Neuronal stem cell (in vitro differentiated cells): ENCODE results near the gene ASIC1.

ENCODE experiments used
- DNase-seq: peaks from one replicate; pipeline ENCODE4 v3.0.0-alpha.2; 2013; ENCODE audit warnings: low spot score
- H2AFZ ChIP-seq: one replicate; pipeline ENCODE4 v1.6.1; 2013; ENCODE audit warnings: mild to moderate bottlenecking, low read length, inconsistent platforms
- H2AK5ac ChIP-seq: 2 replicates; pipeline ENCODE4 v1.6.1; 2013; ENCODE audit warnings: low read depth, mild to moderate bottlenecking, inconsistent platforms, low read length, moderate library complexity, mixed read lengths
- H2BK120ac ChIP-seq: 2 replicates; pipeline ENCODE4 v1.6.1; 2013; ENCODE audit warnings: low read depth, mild to moderate bottlenecking, inconsistent platforms, low read length, moderate library complexity, mixed read lengths
- H2BK12ac ChIP-seq: one replicate; pipeline ENCODE4 v1.6.1; 2013; ENCODE audit warnings: low read length, inconsistent platforms
- H2BK15ac ChIP-seq: 2 replicates; pipeline ENCODE4 v1.6.1; 2013; ENCODE audit warnings: mild to moderate bottlenecking, low read length, inconsistent platforms, mixed read lengths
- H2BK5ac ChIP-seq: one replicate; pipeline ENCODE4 v1.6.1; 2013; ENCODE audit warnings: inconsistent platforms, mild to moderate bottlenecking, low read length, moderate library complexity
- H3K14ac ChIP-seq: one replicate; pipeline ENCODE4 v1.6.1; 2013; ENCODE audit warnings: low read length, inconsistent platforms
- H3K18ac ChIP-seq: 2 replicates; pipeline ENCODE4 v1.6.1; 2013; ENCODE audit warnings: low read length, inconsistent platforms
- H3K23ac ChIP-seq: 2 replicates; pipeline ENCODE4 v1.6.1; 2013; ENCODE audit warnings: low read depth, mild to moderate bottlenecking, mixed read lengths, low read length, inconsistent platforms; ENCODE audit not compliant: poor library complexity
- H3K27ac ChIP-seq: replicated peaks from 3 replicates; pipeline ENCODE4 v1.5.1; 2013; ENCODE audit warnings: low read length, inconsistent platforms
- H3K27me3 ChIP-seq, 3 experiments: 2 replicates each; pipeline ENCODE4 v1.6.1; 2013; ENCODE audit warnings: low read length in 3 of 3, mild to moderate bottlenecking in 2 of 3, inconsistent platforms in 1 of 3, low read depth in 1 of 3, mixed read lengths in 1 of 3, moderate library complexity in 1 of 3; ENCODE audit not compliant: control insufficient read depth in 3 of 3, insufficient read depth in 3 of 3
- H3K36me3 ChIP-seq, 2 donors: replicated peaks in 1 of 2; 2 replicates each; pipeline ENCODE4 v1.6.1; 2013; ENCODE audit warnings: low read length in 2 of 2; ENCODE audit not compliant: control insufficient read depth in 2 of 2, insufficient read depth in 2 of 2
- H3K4ac ChIP-seq: 2 replicates; pipeline ENCODE4 v1.6.1; 2013; ENCODE audit warnings: inconsistent platforms, mild to moderate bottlenecking, low read length, moderate library complexity
- H3K4me1 ChIP-seq, 2 donors: 1 replicate in 1 of 2; 2 replicates in 1 of 2; pipeline ENCODE4 v1.6.1; 2013; ENCODE audit warnings: low read length in 2 of 2, low read depth in 1 of 2; ENCODE audit not compliant: control insufficient read depth in 2 of 2, insufficient read depth in 1 of 2
- H3K4me2 ChIP-seq: one replicate; pipeline ENCODE4 v1.6.1; 2013; ENCODE audit warnings: mild to moderate bottlenecking, low read length, inconsistent platforms; ENCODE audit not compliant: insufficient read depth, poor library complexity, severe bottlenecking
- H3K4me3 ChIP-seq, 2 donors: 2 replicates each; pipeline ENCODE4 v1.5.1; 2013; ENCODE audit warnings: low read length in 2 of 2, mild to moderate bottlenecking in 2 of 2, inconsistent platforms in 1 of 2, moderate library complexity in 1 of 2
- H3K79me1 ChIP-seq: one replicate; pipeline ENCODE4 v1.6.1; 2013; ENCODE audit warnings: low read depth, mild to moderate bottlenecking, inconsistent platforms, low read length, moderate library complexity
- H3K9ac ChIP-seq: one replicate; pipeline ENCODE4 v1.6.1; 2013; ENCODE audit warnings: mild to moderate bottlenecking, low read depth, low read length, inconsistent platforms; ENCODE audit not compliant: poor library complexity
- H3K9me3 ChIP-seq, 2 donors: replicated peaks in 1 of 2; 2 replicates each; pipeline versions ENCODE3 to v1.6.1; 2013; ENCODE audit warnings: low read length in 2 of 2, mild to moderate bottlenecking in 2 of 2, inconsistent platforms in 1 of 2, low read depth in 1 of 2, mixed read lengths in 1 of 2, moderate library complexity in 1 of 2; ENCODE audit not compliant: control insufficient read depth in 2 of 2, insufficient read depth in 1 of 2
- H4K8ac ChIP-seq: one replicate; pipeline ENCODE4 v1.6.1; 2013; ENCODE audit warnings: low read depth, mild to moderate bottlenecking, inconsistent platforms, low read length, moderate library complexity
- H4K91ac ChIP-seq: one replicate; pipeline ENCODE4 v1.6.1; 2013; ENCODE audit warnings: low read length, low read depth, mild to moderate bottlenecking, inconsistent platforms; ENCODE audit not compliant: poor library complexity
- WGBS, 2 donors: extraction: QIAGEN DNeasy Blood & Tissue Kit; methylation state at CpG; one replicate each; pipeline ENCODE4 v1.1.7; 2013; ENCODE audit warnings: missing lambda C conversion rate in 2 of 2, mixed read lengths in 1 of 2; ENCODE audit not compliant: insufficient read length in 2 of 2, insufficient replicate concordance in 1 of 2; ENCODE audit errors: extremely low coverage in 2 of 2; 5-methylcytosine and 5-hydroxymethylcytosine counted together

The ASIC1 gene

DNA sequence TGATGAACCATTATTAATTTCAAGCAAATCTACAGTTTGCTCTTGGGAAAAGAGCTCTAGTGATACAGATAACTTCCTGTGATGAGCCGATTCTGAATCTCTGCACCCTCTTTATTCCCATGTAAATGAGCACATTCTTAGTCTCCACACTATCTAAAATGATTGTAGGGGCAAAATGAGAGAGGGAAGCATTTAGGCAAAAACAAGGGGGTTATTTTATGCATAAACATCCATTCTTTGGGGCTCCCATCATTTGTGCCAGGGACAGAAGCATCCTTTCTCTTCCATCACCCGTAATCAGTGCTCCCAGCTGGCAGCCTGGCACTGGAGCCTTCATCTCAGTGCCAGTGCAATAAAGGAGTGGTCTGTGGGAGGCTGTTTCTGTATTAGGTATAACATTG is 44.7 kb downstream of the ASIC1 start:
- WGBS, 2 donors = no CpG with 5 or more reads among the region's 2 CpGs
- H3K4me2 ChIP-seq = no peak overlapping the region
- H2BK120ac ChIP-seq = no peak overlapping the region
- H3K18ac ChIP-seq = no peak overlapping the region
- no peak overlapping the region for H3K4ac ChIP-seq
- no peak overlapping the region for H2BK12ac ChIP-seq
- no peak overlapping the region for H4K8ac ChIP-seq
- H3K9me3 ChIP-seq = peaks cover 0 to 1% of the 10 kb centered on the region in 2 donors
- DNase-seq = no peak
- no peak overlapping the region for H2BK15ac ChIP-seq
- H3K36me3 ChIP-seq = peaks cover 24 to 55% of the 10 kb centered on the region in 2 donors
- no peaks in the 10 kb centered on the region for H3K27me3 ChIP-seq
- H3K79me1 ChIP-seq = no peaks in the 10 kb centered on the region
- H3K23ac ChIP-seq = no peak overlapping the region
- no peak overlapping the region for H2BK5ac ChIP-seq
- H3K4me3 ChIP-seq = no peak overlapping the region
- H3K4me1 ChIP-seq = peaks cover 2 to 9% of the 10 kb centered on the region in 2 donors
- H4K91ac ChIP-seq = no peak overlapping the region
- H3K14ac ChIP-seq = no peak overlapping the region
- H2AFZ ChIP-seq = no peak overlapping the region
- H3K27ac ChIP-seq = no peak overlapping the region
- H2AK5ac ChIP-seq = no peak overlapping the region
- H3K9ac ChIP-seq = no peak overlapping the region

DNA sequence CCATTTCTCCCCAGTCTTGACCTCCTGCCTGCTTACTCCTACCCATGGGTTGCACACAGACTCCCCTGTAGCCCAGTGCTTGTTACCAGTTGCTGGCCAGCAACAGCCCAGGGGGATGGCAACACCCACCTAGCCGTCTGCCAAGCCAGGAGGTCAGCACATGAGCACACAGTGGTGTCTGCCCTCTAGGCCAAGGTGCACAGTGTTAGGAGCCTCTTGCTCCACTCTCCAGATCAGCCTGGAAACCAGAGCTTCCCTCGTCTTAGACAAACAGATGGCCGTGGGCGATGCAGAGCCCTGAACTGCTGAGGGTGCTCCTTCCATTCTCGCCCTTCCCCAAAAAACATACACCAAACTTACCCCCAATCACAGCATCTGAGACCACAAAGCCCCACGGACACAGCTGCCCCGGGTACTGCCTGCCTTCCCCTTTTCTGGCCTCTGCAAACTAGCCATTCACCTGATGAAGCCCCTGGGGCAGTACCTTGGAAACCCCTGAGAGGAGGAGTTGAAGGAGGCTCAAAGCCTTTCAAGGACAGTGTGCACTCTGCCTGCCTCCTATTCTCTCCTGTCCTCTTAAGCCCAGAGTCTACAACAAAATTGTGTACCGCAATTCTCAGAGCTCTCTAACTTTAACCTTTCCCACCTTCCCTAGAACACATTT is 45.4 kb downstream of the ASIC1 start:
- no peak overlapping the region for H3K23ac ChIP-seq
- no peak overlapping the region for H3K4me2 ChIP-seq
- no peak overlapping the region for H2AFZ ChIP-seq
- H3K27ac ChIP-seq = no peak overlapping the region
- H3K14ac ChIP-seq = peak overlapping the region; percentile 1
- DNase-seq = no peak
- H2BK12ac ChIP-seq = no peak overlapping the region
- H3K9ac ChIP-seq = no peak overlapping the region
- H3K18ac ChIP-seq = no peak overlapping the region
- H2BK15ac ChIP-seq = peak overlapping the region; percentile 42
- H3K27me3 ChIP-seq = no peaks in the 10 kb centered on the region
- H2BK120ac ChIP-seq = no peak overlapping the region
- no peaks in the 10 kb centered on the region for H3K79me1 ChIP-seq
- H4K8ac ChIP-seq = no peak overlapping the region
- peaks cover 0 to 1% of the 10 kb centered on the region in 2 donors for H3K9me3 ChIP-seq
- H3K4me3 ChIP-seq = no peak overlapping the region
- H3K4me1 ChIP-seq = peaks cover 2 to 9% of the 10 kb centered on the region in 2 donors
- no peak overlapping the region for H2BK5ac ChIP-seq
- H3K4ac ChIP-seq = no peak overlapping the region
- peaks cover 24 to 49% of the 10 kb centered on the region in 2 donors for H3K36me3 ChIP-seq
- no peak overlapping the region for H4K91ac ChIP-seq
- WGBS, 2 donors = no CpG with 5 or more reads among the region's 8 CpGs
- peak overlapping the region; percentile 40 for H2AK5ac ChIP-seq

DNA sequence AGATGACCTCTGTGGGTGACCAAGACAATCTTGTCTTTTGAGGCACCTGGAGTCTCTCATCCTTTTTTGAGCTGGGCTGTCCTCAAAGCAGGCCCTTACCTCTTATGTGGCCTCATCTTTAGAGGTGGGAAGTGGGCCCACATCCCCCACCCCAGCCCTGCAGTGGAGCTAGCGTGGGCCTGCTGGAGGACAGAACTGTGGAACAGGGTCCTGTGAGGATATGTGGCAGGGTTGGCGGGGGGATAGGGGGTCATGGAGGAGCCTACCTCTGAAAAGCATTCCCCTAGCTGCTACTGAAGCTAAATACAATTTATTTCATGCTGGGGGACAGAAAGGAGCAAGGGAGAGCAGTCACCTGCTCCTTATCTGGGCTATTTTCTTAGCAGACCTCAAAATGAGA is 46.0 kb downstream of the ASIC1 start:
- WGBS, 2 donors = no CpG with 5 or more reads among the region's 2 CpGs
- Histone ChIP-seq H2AFZ (no peak overlapping the region), H3K23ac (no peak overlapping the region), H3K27me3 (no peaks in the 10 kb centered on the region), H3K14ac (no peak overlapping the region), H2BK15ac (no peak overlapping the region), H2AK5ac (no peak overlapping the region), H3K18ac (no peak overlapping the region), H3K4me1 (peaks cover 2 to 9% of the 10 kb centered on the region in 2 donors), H3K4ac (no peak overlapping the region), H3K27ac (no peak overlapping the region), H3K9ac (no peak overlapping the region), H2BK5ac (no peak overlapping the region), H3K4me2 (no peak overlapping the region), H4K8ac (no peak overlapping the region), H2BK12ac (no peak overlapping the region), H3K4me3 (no peak overlapping the region), H3K79me1 (no peaks in the 10 kb centered on the region), H3K9me3 (peaks cover 0 to 1% of the 10 kb centered on the region in 2 donors), H2BK120ac (no peak overlapping the region), H4K91ac (no peak overlapping the region), H3K36me3 (peaks cover 18 to 44% of the 10 kb centered on the region in 2 donors)
- no peak for DNase-seq

DNA sequence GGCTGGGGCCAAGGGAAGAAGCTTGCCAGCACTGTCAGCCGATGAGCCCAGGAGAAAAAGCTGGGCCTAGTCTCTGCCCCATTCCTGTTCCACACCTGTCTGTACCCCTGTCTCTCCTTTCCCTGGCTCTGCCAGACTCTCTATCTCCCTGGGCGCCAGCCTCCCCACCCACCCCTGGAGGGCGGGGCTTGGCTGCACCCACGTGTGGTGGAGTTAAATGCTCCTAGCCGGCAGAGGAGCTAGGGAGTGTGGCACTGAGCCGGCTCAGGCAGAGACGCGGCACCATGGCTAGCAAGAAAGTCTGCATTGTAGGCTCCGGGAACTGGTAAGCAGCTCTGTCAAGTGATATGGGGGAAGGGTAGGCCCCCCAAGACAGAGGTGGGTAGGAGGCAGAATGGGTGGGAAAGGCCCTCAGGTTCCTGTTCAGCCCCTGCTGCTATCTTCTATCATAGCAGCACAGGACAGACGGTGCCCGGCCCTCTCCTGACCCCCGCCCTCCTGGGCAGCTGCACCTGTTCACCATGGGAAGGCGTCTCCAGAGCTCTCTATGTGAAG is 46.4 kb downstream of the ASIC1 start, which contains the start of gene GPD1:
Gene GPD1 (plus strand): TSS at position 242 of the 555 bp plus-strand sequence. CDS start 43 bp downstream, at position 285.
- peak within 1 kb of the TSS; percentile 47 for H3K23ac ChIP-seq
- peak within 1 kb of the TSS; percentile 57 for H3K18ac ChIP-seq
- peak within 1 kb of the TSS; percentile 40 for H2AK5ac ChIP-seq
- peak within 1 kb of the TSS; percentile 14 for H3K9ac ChIP-seq
- H4K91ac ChIP-seq = no peak within 1 kb of the TSS
- no peak within 1 kb of the TSS for H2BK15ac ChIP-seq
- peaks cover 0 to 1% of the 10 kb centered on the region in 2 donors for H3K9me3 ChIP-seq
- no peak within 1 kb of the TSS for H2AFZ ChIP-seq
- H4K8ac ChIP-seq = peak within 1 kb of the TSS; percentile 84
- H3K4me1 ChIP-seq = peaks cover 2 to 9% of the 10 kb centered on the region in 2 donors
- no peak for DNase-seq
- H3K4me2 ChIP-seq = no peak within 1 kb of the TSS
- H3K4ac ChIP-seq = no peak within 1 kb of the TSS
- no peak within 1 kb of the TSS for H3K4me3 ChIP-seq
- H3K27me3 ChIP-seq = no peaks in the 10 kb centered on the region
- no peak within 1 kb of the TSS for H2BK12ac ChIP-seq
- H3K36me3 ChIP-seq = peaks cover 14 to 39% of the 10 kb centered on the region in 2 donors
- H3K27ac ChIP-seq = no peak within 1 kb of the TSS
- H3K79me1 ChIP-seq = no peaks in the 10 kb centered on the region
- no peak within 1 kb of the TSS for H2BK5ac ChIP-seq
- peak within 1 kb of the TSS; percentile 67 for H3K14ac ChIP-seq
- no peak within 1 kb of the TSS for H2BK120ac ChIP-seq
- WGBS, 2 donors = no CpG with 5 or more reads among the region's 13 CpGs
